ENCODE data around the gene MTAP. TPM values are rescaled to one million over a fixed set of nuclear protein-coding genes. Genes with fewer than 3 reads are reported as not detected.

The MTAP gene
- total RNA-seq, 1 experiment from 2014 or later, result 84.3 TPM

- TF ChIP-seq HMGA2 (CRISPR knock-in tag; IDR thresholded peaks at IDR 0.05), result peak; percentile 96
- no peak for TF ChIP-seq ZNF281 (CRISPR knock-in tag; IDR thresholded peaks at IDR 0.05)
- peaks cover 100% of the 10 kb centered on the region for H3K27me3 Mint-ChIP-seq (ENCODE audit: low read depth)
- DNase-seq (ENCODE audit: low spot score), result no peak
- peak overlapping the region; percentile 66; the same call in 1 of the 2 replicates for H3K4me3 Mint-ChIP-seq
- no peaks in the 10 kb centered on the region for H3K36me3 Mint-ChIP-seq
- H3K4me1 Mint-ChIP-seq, result peaks cover 59% of the 10 kb centered on the region
- ATAC-seq, result peak; percentile 5; the same call in 1 of the 2 replicates
- ChIA-PET CTCF (interaction anchor here (0.6 to 1.2 kb wide), 3 partner anchors 33 to 153 kb away, joined by 3 to 4 read pairs (median 4); partner anchors contain the start of gene CDKN2B), POLR2A (no interaction called here)
- H3K9me3 Mint-ChIP-seq, result no peaks in the 10 kb centered on the region
- no peak overlapping the region for H3K27ac Mint-ChIP-seq
Measured at GRCh38 chr9:21966140-21966851, 163.9 kb downstream of the MTAP start.

DNA sequence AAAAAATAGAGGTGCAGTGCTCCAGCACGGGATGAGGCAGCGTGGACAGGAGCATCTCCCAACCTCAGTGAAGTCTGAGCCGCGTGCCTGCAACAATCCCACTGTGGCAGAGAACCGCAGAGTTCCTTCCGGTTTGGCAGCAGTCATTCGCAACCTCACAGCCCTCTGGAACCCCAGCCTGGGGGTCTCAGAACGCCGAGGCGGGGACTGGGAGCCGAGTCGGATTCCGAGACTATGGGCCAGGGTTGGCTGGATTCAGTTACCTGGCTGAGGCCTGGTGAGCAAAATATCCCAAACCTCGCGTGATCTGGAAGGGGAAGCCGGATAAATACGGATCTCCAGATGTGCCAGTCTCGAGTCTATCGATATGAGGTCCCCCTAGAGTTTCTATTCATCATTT lies 164.7 kb downstream of the MTAP start:
- peak; percentile 39 for DNase-seq (ENCODE audit: low spot score)
- H3K36me3 Mint-ChIP-seq, result no peaks in the 10 kb centered on the region

More for the DNA sequence above, 164.7 kb downstream of the MTAP start:
- H3K4me3 Mint-ChIP-seq, result peak overlapping the region; percentile 19; the same call in 1 of the 2 replicates
- POLR2A ChIA-PET, result no interaction called here
- no peak for ATAC-seq
- no peak overlapping the region for H3K27ac Mint-ChIP-seq
- TF ChIP-seq JAZF1 (CRISPR knock-in tag; IDR thresholded peaks at IDR 0.05) (no peak), NFYB (CRISPR knock-in tag; conservative IDR thresholded peaks at IDR 0.05; ENCODE audit: low read depth) (no peak), NR2C2 (CRISPR knock-in tag; IDR thresholded peaks at IDR 0.05) (no peak), FOXK1 (CRISPR knock-in tag; IDR thresholded peaks at IDR 0.05) (no peak), ZNF671 (CRISPR knock-in tag; IDR thresholded peaks at IDR 0.05) (no peak), MXD4 (CRISPR knock-in tag; IDR thresholded peaks at IDR 0.05; ENCODE audit: borderline replicate concordance) (no peak), SMAD3 (CRISPR knock-in tag; IDR thresholded peaks at IDR 0.05; ENCODE audit: borderline replicate concordance) (no peak), FOXP1 (CRISPR knock-in tag; IDR thresholded peaks at IDR 0.05; ENCODE audit: borderline replicate concordance) (no peak)
- TF ChIP-seq, protein P1, sequence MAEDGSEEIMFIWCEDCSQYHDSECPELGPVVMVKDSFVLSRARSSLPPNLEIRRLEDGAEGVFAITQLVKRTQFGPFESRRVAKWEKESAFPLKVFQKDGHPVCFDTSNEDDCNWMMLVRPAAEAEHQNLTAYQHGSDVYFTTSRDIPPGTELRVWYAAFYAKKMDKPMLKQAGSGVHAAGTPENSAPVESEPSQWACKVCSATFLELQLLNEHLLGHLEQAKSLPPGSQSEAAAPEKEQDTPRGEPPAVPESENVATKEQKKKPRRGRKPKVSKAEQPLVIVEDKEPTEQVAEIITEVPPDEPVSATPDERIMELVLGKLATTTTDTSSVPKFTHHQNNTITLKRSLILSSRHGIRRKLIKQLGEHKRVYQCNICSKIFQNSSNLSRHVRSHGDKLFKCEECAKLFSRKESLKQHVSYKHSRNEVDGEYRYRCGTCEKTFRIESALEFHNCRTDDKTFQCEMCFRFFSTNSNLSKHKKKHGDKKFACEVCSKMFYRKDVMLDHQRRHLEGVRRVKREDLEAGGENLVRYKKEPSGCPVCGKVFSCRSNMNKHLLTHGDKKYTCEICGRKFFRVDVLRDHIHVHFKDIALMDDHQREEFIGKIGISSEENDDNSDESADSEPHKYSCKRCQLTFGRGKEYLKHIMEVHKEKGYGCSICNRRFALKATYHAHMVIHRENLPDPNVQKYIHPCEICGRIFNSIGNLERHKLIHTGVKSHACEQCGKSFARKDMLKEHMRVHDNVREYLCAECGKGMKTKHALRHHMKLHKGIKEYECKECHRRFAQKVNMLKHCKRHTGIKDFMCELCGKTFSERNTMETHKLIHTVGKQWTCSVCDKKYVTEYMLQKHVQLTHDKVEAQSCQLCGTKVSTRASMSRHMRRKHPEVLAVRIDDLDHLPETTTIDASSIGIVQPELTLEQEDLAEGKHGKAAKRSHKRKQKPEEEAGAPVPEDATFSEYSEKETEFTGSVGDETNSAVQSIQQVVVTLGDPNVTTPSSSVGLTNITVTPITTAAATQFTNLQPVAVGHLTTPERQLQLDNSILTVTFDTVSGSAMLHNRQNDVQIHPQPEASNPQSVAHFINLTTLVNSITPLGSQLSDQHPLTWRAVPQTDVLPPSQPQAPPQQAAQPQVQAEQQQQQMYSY (CRISPR knock-in tag; IDR thresholded peaks at IDR 0.05), result no peak
- TF ChIP-seq, protein P2, sequence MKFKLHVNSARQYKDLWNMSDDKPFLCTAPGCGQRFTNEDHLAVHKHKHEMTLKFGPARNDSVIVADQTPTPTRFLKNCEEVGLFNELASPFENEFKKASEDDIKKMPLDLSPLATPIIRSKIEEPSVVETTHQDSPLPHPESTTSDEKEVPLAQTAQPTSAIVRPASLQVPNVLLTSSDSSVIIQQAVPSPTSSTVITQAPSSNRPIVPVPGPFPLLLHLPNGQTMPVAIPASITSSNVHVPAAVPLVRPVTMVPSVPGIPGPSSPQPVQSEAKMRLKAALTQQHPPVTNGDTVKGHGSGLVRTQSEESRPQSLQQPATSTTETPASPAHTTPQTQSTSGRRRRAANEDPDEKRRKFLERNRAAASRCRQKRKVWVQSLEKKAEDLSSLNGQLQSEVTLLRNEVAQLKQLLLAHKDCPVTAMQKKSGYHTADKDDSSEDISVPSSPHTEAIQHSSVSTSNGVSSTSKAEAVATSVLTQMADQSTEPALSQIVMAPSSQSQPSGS (CRISPR knock-in tag; IDR thresholded peaks at IDR 0.05; ENCODE audit: borderline replicate concordance, low read depth), result no peak
- TF ChIP-seq, protein P3, sequence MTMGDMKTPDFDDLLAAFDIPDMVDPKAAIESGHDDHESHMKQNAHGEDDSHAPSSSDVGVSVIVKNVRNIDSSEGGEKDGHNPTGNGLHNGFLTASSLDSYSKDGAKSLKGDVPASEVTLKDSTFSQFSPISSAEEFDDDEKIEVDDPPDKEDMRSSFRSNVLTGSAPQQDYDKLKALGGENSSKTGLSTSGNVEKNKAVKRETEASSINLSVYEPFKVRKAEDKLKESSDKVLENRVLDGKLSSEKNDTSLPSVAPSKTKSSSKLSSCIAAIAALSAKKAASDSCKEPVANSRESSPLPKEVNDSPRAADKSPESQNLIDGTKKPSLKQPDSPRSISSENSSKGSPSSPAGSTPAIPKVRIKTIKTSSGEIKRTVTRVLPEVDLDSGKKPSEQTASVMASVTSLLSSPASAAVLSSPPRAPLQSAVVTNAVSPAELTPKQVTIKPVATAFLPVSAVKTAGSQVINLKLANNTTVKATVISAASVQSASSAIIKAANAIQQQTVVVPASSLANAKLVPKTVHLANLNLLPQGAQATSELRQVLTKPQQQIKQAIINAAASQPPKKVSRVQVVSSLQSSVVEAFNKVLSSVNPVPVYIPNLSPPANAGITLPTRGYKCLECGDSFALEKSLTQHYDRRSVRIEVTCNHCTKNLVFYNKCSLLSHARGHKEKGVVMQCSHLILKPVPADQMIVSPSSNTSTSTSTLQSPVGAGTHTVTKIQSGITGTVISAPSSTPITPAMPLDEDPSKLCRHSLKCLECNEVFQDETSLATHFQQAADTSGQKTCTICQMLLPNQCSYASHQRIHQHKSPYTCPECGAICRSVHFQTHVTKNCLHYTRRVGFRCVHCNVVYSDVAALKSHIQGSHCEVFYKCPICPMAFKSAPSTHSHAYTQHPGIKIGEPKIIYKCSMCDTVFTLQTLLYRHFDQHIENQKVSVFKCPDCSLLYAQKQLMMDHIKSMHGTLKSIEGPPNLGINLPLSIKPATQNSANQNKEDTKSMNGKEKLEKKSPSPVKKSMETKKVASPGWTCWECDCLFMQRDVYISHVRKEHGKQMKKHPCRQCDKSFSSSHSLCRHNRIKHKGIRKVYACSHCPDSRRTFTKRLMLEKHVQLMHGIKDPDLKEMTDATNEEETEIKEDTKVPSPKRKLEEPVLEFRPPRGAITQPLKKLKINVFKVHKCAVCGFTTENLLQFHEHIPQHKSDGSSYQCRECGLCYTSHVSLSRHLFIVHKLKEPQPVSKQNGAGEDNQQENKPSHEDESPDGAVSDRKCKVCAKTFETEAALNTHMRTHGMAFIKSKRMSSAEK (CRISPR knock-in tag; IDR thresholded peaks at IDR 0.05; ENCODE audit: borderline replicate concordance), result no peak
- TF ChIP-seq, protein P4, sequence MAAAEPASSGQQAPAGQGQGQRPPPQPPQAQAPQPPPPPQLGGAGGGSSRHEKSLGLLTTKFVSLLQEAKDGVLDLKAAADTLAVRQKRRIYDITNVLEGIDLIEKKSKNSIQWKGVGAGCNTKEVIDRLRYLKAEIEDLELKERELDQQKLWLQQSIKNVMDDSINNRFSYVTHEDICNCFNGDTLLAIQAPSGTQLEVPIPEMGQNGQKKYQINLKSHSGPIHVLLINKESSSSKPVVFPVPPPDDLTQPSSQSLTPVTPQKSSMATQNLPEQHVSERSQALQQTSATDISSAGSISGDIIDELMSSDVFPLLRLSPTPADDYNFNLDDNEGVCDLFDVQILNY (CRISPR knock-in tag; IDR thresholded peaks at IDR 0.05), result no peak
- CTCF ChIA-PET, result interaction anchor here (4.8 kb wide), 1 partner anchor 41 kb away, joined by 60 read pairs; the partner anchor contains the start of gene CDKN2B
- H3K27me3 Mint-ChIP-seq (ENCODE audit: low read depth), result peaks cover 100% of the 10 kb centered on the region
- H3K9me3 Mint-ChIP-seq, result no peaks in the 10 kb centered on the region
- peaks cover 60% of the 10 kb centered on the region for H3K4me1 Mint-ChIP-seq
